HG03097 (cell line): Measurements from ENCODE around the gene SPATA12.
"Not testable (repeated sequence)": the region's sequence is repeated elsewhere in the genome, so short reads cannot be mapped to it uniquely, and the experiment has no call there.

Experiments used
- ATAC-seq: cut with Tn5 transposase; IDR thresholded peaks from one replicate; pipeline ENCODE4 v1.9.1; 2021; ENCODE audit not compliant: unreplicated experiment, low FRiP score

SPATA12 gene

DNA sequence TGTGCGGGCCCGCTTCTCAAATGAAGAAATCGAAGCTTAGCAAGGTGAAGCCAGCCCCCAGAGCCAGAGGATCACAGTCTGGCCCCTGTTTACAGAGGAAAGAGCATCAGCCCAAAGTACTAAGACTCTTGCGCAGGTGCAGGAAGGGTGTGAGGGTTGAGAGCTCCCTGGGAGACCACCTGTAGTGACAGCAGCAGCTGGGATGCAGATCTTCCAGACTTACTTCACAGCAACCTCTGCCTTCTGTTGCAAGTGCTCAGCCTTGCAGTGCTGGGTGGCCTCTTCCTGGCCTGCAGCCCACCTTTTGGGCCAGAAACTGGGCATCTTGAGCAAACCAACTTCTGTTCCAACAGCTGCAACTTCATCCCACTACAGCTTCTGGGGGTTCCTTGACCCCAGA, 19.7 kb downstream of the SPATA12 start:
- no peak for ATAC-seq

DNA sequence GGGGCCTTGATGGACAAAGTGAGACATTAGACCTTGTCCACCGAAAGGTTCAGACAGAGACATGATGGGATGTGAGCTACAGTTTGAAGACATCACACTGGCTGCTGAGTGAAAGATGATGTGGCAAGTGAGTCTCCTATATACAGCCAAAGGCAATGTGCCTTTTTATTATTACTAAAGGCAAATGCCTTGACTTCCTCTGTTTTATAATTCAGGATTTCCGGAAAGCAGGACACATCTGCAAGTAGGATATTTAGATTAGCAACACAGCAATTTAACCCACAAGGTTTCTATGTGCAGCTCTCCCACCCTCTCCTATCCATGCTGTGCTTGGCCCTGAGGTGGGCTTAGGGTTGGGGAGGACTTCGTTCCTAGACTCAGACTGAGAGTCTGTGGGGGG, 20.7 kb downstream of the SPATA12 start:
- no peak for ATAC-seq

GRCh38 chr3:57082481-57082880, 22.0 kb downstream of the SPATA12 start:
- no peak for ATAC-seq

- not testable (repeated sequence) for ATAC-seq
These were observed 23.0 kb downstream of the SPATA12 start for GRCh38 chr3:57083266-57083995.

- ATAC-seq: no peak
These were observed 24.7 kb downstream of the SPATA12 start for GRCh38 chr3:57085211-57085610.

DNA sequence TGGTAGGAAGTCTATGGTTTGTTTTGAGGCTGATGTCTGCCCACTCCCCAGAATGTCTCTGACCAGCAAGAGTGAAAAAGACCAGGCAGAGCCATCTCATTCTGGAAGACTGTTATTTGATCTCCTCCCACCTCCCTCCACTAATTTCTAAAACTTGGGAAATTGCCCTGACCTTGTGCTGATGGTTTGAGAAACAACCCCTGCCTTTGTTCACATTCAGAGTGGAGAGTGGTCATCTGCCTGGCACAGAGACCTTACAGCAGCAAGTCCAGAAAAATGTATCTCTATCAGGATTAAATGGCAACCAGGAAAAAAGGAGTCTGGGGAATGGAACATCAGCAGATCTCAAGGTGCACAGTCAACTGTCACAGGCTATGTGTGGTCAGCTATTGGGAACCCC, 25.7 kb downstream of the SPATA12 start:
- ATAC-seq: no peak

DNA sequence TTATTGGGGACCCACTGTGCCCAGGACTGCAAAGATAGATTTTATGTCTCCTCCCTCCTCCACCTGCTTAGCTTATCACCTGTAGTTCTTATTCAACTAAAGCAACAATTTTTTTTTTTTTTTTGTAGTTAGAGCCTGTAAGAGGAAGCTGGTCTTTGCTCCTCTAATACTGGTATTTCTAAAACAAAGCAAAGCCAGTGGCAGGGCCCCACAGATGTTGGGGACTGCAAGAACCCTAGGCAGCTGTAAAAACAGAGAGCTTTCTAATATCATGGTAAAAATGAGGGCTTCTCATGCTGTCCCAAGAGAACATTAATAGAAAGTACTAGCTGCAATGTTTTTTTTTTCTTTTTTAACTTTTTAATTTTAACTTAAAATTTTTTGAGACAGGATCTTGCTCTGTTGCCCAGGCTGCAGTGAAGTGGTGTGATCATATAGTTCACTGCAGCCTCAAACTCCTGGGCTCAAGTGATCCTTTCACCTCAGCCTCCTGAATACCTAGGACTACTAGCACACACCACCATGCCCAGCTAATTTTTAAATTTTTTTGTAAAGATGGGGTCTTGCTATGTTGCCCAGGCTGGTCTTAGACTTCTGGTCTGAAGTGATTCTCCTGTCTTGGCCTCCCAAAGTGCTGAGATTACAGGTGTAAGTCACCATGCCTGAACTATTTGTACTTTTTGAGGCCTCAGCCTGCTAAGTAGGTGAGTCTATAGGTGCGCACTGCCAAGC, 27.1 kb downstream of the SPATA12 start:
- ATAC-seq: no peak

DNA sequence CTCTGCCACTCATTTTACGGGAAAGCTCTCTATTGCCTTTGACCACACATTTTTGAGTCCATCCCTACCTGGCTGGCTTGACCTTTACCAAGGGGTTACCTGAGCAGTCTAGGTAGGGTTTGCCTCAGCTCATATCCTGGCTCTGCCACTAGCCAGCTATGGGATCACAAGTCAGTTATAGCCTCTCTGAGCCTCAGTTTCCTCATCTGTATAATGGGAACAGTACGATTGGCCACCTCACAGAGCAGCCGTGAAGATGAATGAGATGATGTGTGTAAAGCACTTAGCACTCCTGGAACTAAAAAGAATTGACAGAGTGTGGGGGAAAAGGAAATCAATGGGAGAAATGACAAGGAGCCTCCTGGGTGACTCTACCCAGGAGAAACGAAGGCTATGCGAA, 28.0 kb downstream of the SPATA12 start:
- no peak for ATAC-seq

GRCh38 chr3:57089043-57089442, 28.6 kb downstream of the SPATA12 start:
- no peak for ATAC-seq

GRCh38 chr3:57091521-57092273, 31.2 kb downstream of the SPATA12 start:
- no peak for ATAC-seq

DNA sequence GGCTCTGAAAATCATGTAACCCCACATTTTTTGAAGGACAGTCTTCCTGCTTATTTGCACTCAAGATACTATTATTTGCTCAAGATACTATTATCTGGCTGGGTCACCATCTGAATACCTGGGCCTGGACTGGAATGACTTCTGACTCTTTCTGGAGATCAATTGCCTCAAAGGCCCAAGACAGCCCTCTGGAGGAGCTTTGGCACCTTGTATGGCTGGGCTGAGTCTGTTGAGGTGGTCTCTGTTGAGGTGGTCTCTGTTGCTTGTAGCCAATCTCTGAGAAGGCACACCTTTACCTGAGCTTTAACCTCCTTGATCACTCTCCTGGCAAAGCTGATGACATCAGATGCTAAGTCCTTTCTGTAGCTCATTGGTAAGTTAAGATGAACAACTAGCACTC, 33.0 kb downstream of the SPATA12 start:
- ATAC-seq: no peak

GRCh38 chr3:57093971-57094535, 33.6 kb downstream of the SPATA12 start:
- no peak for ATAC-seq

DNA sequence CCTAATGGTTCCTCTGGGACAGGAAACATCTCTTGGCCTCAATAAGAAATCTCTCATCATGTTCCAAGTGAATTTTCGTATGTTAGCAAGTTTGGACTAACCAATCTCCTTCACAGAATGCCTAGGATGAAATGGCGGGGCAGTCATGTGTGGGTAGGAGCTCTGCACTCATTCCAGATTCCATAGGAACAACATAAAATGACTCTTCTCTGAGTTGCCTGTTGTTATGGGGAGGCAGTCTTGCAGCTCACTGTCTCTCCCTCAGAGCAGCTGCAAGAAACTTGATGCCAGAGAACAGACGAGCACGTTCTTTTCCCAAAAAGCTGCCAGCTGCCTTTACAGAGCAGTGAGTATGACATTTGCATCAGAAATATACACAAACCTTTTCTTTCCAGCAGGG, 34.1 kb downstream of the SPATA12 start:
- ATAC-seq: no peak

- ATAC-seq: no peak
These were observed 34.9 kb downstream of the SPATA12 start for GRCh38 chr3:57095363-57095762.

DNA sequence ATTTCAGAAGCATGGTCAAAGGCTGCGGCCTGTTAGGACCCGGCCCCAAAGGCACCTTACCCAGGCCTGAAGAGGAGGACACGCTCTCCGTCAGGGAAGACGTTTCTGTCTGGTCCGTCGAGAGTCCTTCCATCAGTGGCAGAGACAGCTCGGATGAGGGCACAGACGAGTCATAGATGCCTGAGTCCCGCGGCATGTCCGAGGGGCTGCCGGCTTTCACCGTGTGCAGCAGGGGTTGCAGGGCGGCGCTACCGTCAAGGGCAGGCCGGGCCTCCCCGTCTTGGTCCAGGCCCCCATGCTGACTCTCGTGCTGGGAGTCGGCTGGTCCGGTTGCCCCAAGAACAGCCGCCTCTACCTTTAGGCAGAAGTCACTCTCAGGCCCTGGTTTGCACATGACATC, 37.1 kb downstream of the SPATA12 start:
- ATAC-seq: no peak

- no peak for ATAC-seq
These were observed 38.2 kb downstream of the SPATA12 start for GRCh38 chr3:57098418-57099310.

- ATAC-seq: no peak
These were observed 39.7 kb downstream of the SPATA12 start for GRCh38 chr3:57100046-57100695.

DNA sequence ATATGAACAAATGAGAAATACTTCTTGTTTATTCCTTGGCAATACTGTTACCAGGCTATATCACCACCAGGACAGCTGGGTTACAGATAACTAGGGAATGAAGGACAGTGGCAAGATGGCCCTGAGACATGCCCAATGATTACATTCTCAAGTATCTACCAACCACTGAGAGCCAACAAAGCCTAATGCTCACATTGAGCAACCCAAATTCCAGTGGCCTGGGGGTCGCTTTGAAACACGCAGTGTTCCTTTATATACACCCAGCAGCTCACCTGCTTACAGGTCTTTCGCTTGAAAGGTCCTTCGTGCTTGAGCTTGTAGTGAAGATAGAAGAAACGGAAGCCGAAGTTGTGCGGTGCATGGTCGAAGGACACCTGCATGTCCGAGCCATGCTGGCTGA, 45.1 kb downstream of the SPATA12 start:
- no peak for ATAC-seq

GRCh38 chr3:57108684-57109083, 48.2 kb downstream of the SPATA12 start:
- ATAC-seq: no peak
